Calu3 (cell line): ENCODE data around the gene EP300. TPM values are rescaled to one million over a fixed set of nuclear protein-coding genes. Genes with fewer than 3 reads are reported as not detected.

Experiments used
- BruUV-seq: library from RNA; stranded (reverse); fragments of 400-500 nt; replicated peaks from 2 replicates; lab custom pipeline; 2021; lab: Mats Ljungman, UMichigan
- CTCF ChIA-PET: fragments of 300-600 bp; sonication (Branson Sonifier 250); formaldehyde crosslinking; loops from one replicate; lab custom pipeline; 2022; ENCODE audit warnings: antibody characterized with exemption; lab: Charles Lee
- DNase-seq: peaks from one replicate; pipeline ENCODE4 v3.0.0; 2022
- H3K27ac Mint-ChIP-seq: one replicate; pipeline ENCODE4 v1.8.0; 2022; ENCODE audit warnings: mixed read lengths; ENCODE audit not compliant: unreplicated experiment
- H3K27me3 Mint-ChIP-seq: one replicate; pipeline ENCODE4 v1.8.0; 2022; ENCODE audit warnings: mixed read lengths; ENCODE audit not compliant: unreplicated experiment
- H3K36me3 Mint-ChIP-seq: one replicate; pipeline ENCODE4 v1.8.0; 2022; ENCODE audit warnings: mild to moderate bottlenecking, moderate library complexity, mixed read lengths; ENCODE audit not compliant: insufficient read depth, unreplicated experiment
- H3K4me1 Mint-ChIP-seq: one replicate; pipeline ENCODE4 v1.8.0; 2022; ENCODE audit warnings: mild to moderate bottlenecking, low read depth, mixed read lengths; ENCODE audit not compliant: unreplicated experiment
- H3K4me3 Mint-ChIP-seq: one replicate; pipeline ENCODE4 v1.8.0; 2022; ENCODE audit warnings: mild to moderate bottlenecking, low read depth, moderate library complexity, mixed read lengths; ENCODE audit not compliant: unreplicated experiment
- H3K9me3 Mint-ChIP-seq: one replicate; pipeline ENCODE4 v1.8.0; 2022; ENCODE audit warnings: low read depth, mixed read lengths; ENCODE audit not compliant: unreplicated experiment
- CTCF ChIP-seq: fragments of 200-600 bp; IDR thresholded peaks from one replicate; pipeline ENCODE4 v1.8.0; 2022; ENCODE audit warnings: antibody characterized with exemption; ENCODE audit not compliant: unreplicated experiment
- intact Hi-C: fragments of 100-400 bp; cut with micrococcal nuclease; formaldehyde crosslinking; loops from one replicate; pipeline ENCODE4 v1.10.0; 2022; ENCODE audit not compliant: unreplicated experiment
- total RNA-seq: library from RNA; stranded (reverse); gene quantifications from 2 replicates; pipeline ENCODE4 v1.2.3, GENCODE V29; 2022

EP300 gene
- total RNA-seq, 1 experiment from 2014 or later, result 71.5 TPM

- BruUV-seq, result no TSS peak
- H3K27me3 Mint-ChIP-seq, result no peaks in the 10 kb centered on the region
These were observed 104.9 kb downstream of the EP300 start for GRCh38 chr22:41197038-41197972.

GRCh38 chr22:41198027-41198580 lies 105.7 kb downstream of the EP300 start:
- TF ChIP-seq CTCF, result no peak
- peak; percentile 66 for DNase-seq
- peaks cover under 1% of the 10 kb centered on the region for H3K27me3 Mint-ChIP-seq
- peaks cover 27% of the 10 kb centered on the region for H3K36me3 Mint-ChIP-seq
- H3K27ac Mint-ChIP-seq, result peak overlapping the region; percentile 0
- no peaks in the 10 kb centered on the region for H3K9me3 Mint-ChIP-seq
- CTCF ChIA-PET, result interaction anchor here (0.6 to 1.5 kb wide), 6 partner anchors 8 to 514 kb away, joined by 3 to 8 read pairs (median 4); partner anchors contain the start of gene ZC3H7B
- H3K4me1 Mint-ChIP-seq, result peaks cover 30% of the 10 kb centered on the region
- BruUV-seq, result no TSS peak
- peak overlapping the region; percentile 87 for H3K4me3 Mint-ChIP-seq
- intact Hi-C loops, result no loop called here

More at GRCh38 chr22:41197038-41197972, 104.9 kb downstream of the EP300 start:
- Mint-ChIP-seq H3K36me3 (peaks cover 27% of the 10 kb centered on the region), H3K27ac (peak overlapping the region; percentile 0), H3K4me3 (peak overlapping the region; percentile 87), H3K9me3 (no peaks in the 10 kb centered on the region), H3K4me1 (peaks cover 30% of the 10 kb centered on the region)
- TF ChIP-seq CTCF, result no peak
- intact Hi-C loops, result no loop called here
- CTCF ChIA-PET, result interaction anchor here (0.5 to 1.5 kb wide), 5 partner anchors 7 to 202 kb away, joined by 3 to 8 read pairs (median 5); partner anchors contain the start of gene ZC3H7B
- peak; percentile 84 for DNase-seq

GRCh38 chr22:41201141-41201540 lies 108.7 kb downstream of the EP300 start:
- no peak overlapping the region for H3K4me3 Mint-ChIP-seq
- H3K36me3 Mint-ChIP-seq, result peaks cover 42% of the 10 kb centered on the region
- H3K9me3 Mint-ChIP-seq, result no peaks in the 10 kb centered on the region
- no peak for TF ChIP-seq CTCF
- peak; percentile 30 for DNase-seq
- CTCF ChIA-PET, result no interaction called here
- intact Hi-C loops, result no loop called here
- BruUV-seq, result no TSS peak
- H3K4me1 Mint-ChIP-seq, result peaks cover 45% of the 10 kb centered on the region
- H3K27ac Mint-ChIP-seq, result no peak overlapping the region
- H3K27me3 Mint-ChIP-seq, result peaks cover 17% of the 10 kb centered on the region

- no peaks in the 10 kb centered on the region for H3K9me3 Mint-ChIP-seq
- DNase-seq, result no peak
- peaks cover 32% of the 10 kb centered on the region for H3K36me3 Mint-ChIP-seq
- no peak overlapping the region for H3K27ac Mint-ChIP-seq
- no peak for TF ChIP-seq CTCF
- BruUV-seq, result no TSS peak
- peaks cover 39% of the 10 kb centered on the region for H3K4me1 Mint-ChIP-seq
- intact Hi-C loops, result no loop called here
- no peak overlapping the region for H3K4me3 Mint-ChIP-seq
- CTCF ChIA-PET, result no interaction called here
- peaks cover 17% of the 10 kb centered on the region for H3K27me3 Mint-ChIP-seq
These were observed 110.7 kb downstream of the EP300 start for GRCh38 chr22:41203118-41203517.
